ENCODE measurements around the gene ARHGAP15.

DNA sequence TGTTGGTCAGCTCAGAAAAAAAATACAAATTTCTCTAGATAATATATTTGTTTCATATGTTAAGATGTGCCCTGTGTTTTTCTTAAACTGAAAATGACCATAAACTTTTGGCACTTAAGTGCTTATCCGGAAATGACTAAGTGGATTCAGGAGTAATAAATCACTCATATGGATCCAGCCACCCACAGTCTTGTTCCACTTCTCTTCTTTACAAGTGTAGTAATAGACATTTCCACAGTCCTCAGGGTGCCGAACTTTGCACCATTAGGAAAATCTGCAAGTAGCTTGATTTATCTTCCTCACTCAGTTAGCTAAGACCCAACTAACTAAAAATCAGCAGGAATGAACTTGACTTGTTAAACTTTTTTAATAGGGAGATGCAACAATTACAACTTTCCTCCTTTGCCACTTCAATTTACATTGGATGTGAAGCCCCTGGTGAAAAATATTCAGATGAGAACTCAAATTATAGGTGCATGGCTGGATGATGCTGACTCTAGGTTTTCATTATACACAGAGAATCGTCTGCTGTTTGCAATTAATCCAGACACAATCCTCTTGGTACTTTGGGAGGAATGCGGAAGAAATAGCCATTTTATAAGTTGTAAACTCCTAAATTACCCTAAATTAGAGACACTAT lies 322.5 kb downstream of the ARHGAP15 start:
- TF ChIP-seq YY1 (IDR thresholded peaks at IDR 0.05; ENCODE audit: insufficient read depth, insufficient read length) (no peak), SUZ12 (IDR thresholded peaks at IDR 0.05; ENCODE audit: extremely low read depth, insufficient read depth, insufficient read length) (no peak), ZNF274 (IDR thresholded peaks at IDR 0.05; ENCODE audit: low read depth, low read length) (no peak)

Measured in NT2/D1 (cell line).